ENCODE results near the gene ACSF2. TPM values are rescaled to one million over a fixed set of nuclear protein-coding genes. Genes with fewer than 3 reads are reported as not detected.

Gene ACSF2
- total and polyA plus RNA-seq, 2 of the 13 experiments (the other 11 are each of a cell fraction or from before 2014, with no cell fraction given): 87.3 to 109 TPM

DNA sequence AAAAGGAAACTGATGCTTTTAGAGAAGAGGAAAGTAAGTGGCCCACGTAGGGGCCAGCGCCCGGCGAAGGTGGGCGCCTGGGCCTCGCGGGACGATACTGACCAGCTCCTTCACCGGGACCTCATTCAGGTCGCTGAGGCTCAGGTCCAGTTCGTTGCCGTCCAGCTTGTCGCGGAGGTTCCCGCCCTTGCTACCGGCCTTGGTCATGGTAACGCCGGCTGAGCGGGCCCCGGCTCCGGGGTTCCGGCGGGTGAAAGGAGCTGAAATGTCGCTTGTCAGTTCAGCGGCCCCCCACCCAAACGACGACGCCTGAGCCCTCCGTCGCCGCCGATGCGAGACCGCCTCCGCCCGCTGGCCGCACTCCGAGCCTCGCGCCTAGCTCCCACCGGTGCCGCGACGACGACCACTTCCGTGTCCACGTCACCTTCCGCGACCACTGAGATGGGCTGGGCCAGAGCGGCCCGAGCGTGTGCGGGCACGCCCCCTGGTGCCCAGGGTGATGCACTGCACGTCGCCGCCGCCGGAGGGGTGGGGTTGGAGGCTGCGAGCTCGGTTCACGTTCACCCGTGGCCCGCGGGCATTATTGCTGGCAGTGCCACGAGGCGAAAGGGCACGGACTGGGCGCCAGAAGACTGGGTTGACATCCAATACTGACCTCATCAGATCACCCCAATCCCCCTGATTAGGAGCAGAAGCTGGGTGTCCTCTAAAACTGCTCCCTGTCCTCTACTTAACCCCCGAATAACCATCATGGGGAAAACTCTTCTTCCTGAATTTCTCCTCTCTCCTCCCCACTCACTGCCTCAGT is 28.7 kb upstream of the ACSF2 start, which contains the start of gene LRRC59 (continued):
- TF ChIP-seq PTBP1 (IDR thresholded peaks at IDR 0.05; ENCODE audit: low read depth, low read length, poor library complexity, severe bottlenecking) (peak; percentile 87), ETV6 (CRISPR knock-in tag; conservative IDR thresholded peaks at IDR 0.05) (peak; percentile 98), CCDC6 (CRISPR knock-in tag; IDR thresholded peaks at IDR 0.05) (peak; percentile 100), EHMT2 (IDR thresholded peaks at IDR 0.05; ENCODE audit: borderline replicate concordance, low read depth, low read length) (no peak), SP1 (IDR thresholded peaks at IDR 0.05) (no peak), SP1 (CRISPR knock-in tag; IDR thresholded peaks at IDR 0.05) (peak; percentile 96), ZNF557 (CRISPR knock-in tag; IDR thresholded peaks at IDR 0.05) (no peak; the same call in 1 of the 2 replicates), PAWR (CRISPR knock-in tag; IDR thresholded peaks at IDR 0.05; ENCODE audit: borderline replicate concordance) (peak; percentile 66; the same call in 1 of the 2 replicates), ARNTL (CRISPR knock-in tag; IDR thresholded peaks at IDR 0.05) (peak; percentile 87), ZBTB7A (CRISPR knock-in tag; IDR thresholded peaks at IDR 0.05) (peak; percentile 89), ZBTB46 (CRISPR knock-in tag; IDR thresholded peaks at IDR 0.05; ENCODE audit: borderline replicate concordance) (0 out of 2 replicates have a peak, but pooled peaks have one; percentile 60), KDM5B (CRISPR knock-in tag; IDR thresholded peaks at IDR 0.05; ENCODE audit: borderline replicate concordance) (peak; percentile 99), ZBTB8A (CRISPR knock-in tag; IDR thresholded peaks at IDR 0.05; ENCODE audit: borderline replicate concordance, low read depth) (no peak), CSRNP2 (CRISPR knock-in tag; conservative IDR thresholded peaks at IDR 0.05; ENCODE audit: low read depth) (peak; percentile 96), JARID2 (CRISPR knock-in tag; IDR thresholded peaks at IDR 0.05; ENCODE audit: insufficient replicate concordance) (peak; percentile 92), ZNF354B (CRISPR knock-in tag; IDR thresholded peaks at IDR 0.05) (peak; percentile 82), ZNF335 (CRISPR knock-in tag; IDR thresholded peaks at IDR 0.05) (peak; percentile 95), ZNF639 (CRISPR knock-in tag; conservative IDR thresholded peaks at IDR 0.05) (peak; percentile 95)
- TF ChIP-seq, protein P1, sequence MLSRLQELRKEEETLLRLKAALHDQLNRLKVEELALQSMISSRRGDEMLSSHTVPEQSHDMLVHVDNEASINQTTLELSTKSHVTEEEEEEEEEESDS (CRISPR knock-in tag; IDR thresholded peaks at IDR 0.05; ENCODE audit: borderline replicate concordance): peak; percentile 86
- TF ChIP-seq, protein P2, sequence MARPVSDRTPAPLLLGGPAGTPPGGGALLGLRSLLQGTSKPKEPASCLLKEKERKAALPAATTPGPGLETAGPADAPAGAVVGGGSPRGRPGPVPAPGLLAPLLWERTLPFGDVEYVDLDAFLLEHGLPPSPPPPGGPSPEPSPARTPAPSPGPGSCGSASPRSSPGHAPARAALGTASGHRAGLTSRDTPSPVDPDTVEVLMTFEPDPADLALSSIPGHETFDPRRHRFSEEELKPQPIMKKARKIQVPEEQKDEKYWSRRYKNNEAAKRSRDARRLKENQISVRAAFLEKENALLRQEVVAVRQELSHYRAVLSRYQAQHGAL (CRISPR knock-in tag; IDR thresholded peaks at IDR 0.05; ENCODE audit: not compliant biosample characterization): no peak
- TF ChIP-seq, protein P3, sequence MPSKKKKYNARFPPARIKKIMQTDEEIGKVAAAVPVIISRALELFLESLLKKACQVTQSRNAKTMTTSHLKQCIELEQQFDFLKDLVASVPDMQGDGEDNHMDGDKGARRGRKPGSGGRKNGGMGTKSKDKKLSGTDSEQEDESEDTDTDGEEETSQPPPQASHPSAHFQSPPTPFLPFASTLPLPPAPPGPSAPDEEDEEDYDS (CRISPR knock-in tag; IDR thresholded peaks at IDR 0.05): peak; percentile 85

Data from HepG2 (cell line).